ENCODE data around the gene RASGEF1B. TPM values are rescaled to one million over a fixed set of nuclear protein-coding genes. Genes with fewer than 3 reads are reported as not detected.

RASGEF1B gene
- total and polyA plus RNA-seq, 9 of the 15 experiments (the other 6 are each of a cell fraction or from before 2014, with no cell fraction given): 0.04 to 0.57 (median 0.22) TPM

- TF ChIP-seq SNIP1 (IDR thresholded peaks at IDR 0.05; ENCODE audit: low read depth) (no peak), HLTF (IDR thresholded peaks at IDR 0.05) (no peak), PCBP1 (IDR thresholded peaks at IDR 0.05; ENCODE audit: low read depth, low read length, poor library complexity, severe bottlenecking) (no peak), MEF2D (tag; conservative IDR thresholded peaks at IDR 0.05; ENCODE audit: low read depth) (0 out of 2 replicates have a peak, but pooled peaks have one; percentile 45)
These were observed 1.0 kb downstream of the RASGEF1B start (continued) for GRCh38 chr4:81470456-81471297.

DNA sequence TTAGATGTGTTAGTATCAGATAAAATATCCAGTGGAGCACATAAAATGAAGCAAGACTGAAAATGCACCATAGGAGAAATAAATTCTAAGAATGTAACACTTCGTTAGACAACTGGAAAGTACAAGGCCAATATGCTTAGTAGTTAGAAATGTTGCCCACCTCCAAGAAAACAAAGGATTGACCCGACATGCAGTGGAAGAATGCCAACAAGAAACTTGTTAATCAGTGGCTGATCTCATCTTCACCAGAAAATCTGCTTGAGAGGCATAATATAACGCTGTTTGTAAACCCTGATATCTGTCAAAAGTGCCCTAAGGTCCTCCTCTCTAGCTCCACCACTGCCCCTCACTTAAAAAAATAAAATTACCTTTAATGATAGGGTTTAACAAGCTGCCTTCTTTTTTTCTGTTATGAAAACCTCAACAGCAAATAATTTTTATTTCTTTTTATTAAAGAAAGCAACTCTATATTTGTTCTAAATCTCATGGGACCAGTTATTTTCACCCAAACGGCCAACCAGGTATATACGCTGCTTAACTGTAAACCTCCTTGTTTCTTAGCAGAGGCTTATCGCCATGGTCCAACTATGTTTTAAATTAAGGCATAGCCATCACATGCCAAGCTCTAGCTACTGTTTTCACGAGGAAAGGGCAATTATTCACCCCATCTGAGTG is 1.8 kb downstream of the RASGEF1B start:
- H3K9me3 ChIP-seq (replicated peaks; ENCODE audit: control insufficient read depth, insufficient read depth, low read depth, low read length): no peaks in the 10 kb centered on the region
- H3K27me3 ChIP-seq (ENCODE audit: control insufficient read depth in 2 of 2, insufficient read depth in 2 of 2, low read length in 2 of 2): peaks cover 19 to 24% of the 10 kb centered on the region in 2 experiments
- H3K36me3 ChIP-seq (ENCODE audit: control insufficient read depth, insufficient read depth, low read length): no peaks in the 10 kb centered on the region
- ChIA-PET POLR2A (interaction anchor here (0.8 kb wide), 1 partner anchor 362 kb away, joined by 5 read pairs; no protein-coding TSS in a partner anchor), CTCF (ENCODE audit: low intra/inter-chr PET ratio) (interaction anchor here (4.3 kb wide), 1 partner anchor 375 kb away, joined by 24 read pairs; no protein-coding TSS in a partner anchor)
- no peak overlapping the region; a peak in 1 of 4 replicates for H3K9ac ChIP-seq (ENCODE audit: insufficient read depth in 1 of 2, low read depth in 2 of 2, low read length in 2 of 2)
- no peak overlapping the region for H3K27ac ChIP-seq (ENCODE audit: extremely low read depth, low read depth, low read length)
- in situ Hi-C loops (cut with MboI): loop anchor here (5.0 to 10.0 kb wide), 2 partner anchors 372 to 735 kb away; no protein-coding TSS in a partner anchor
- BruUV-seq (replicated peaks): no TSS peak
- no peaks in the 10 kb centered on the region for H4K20me1 ChIP-seq (replicated peaks; ENCODE audit: control insufficient read depth, insufficient read depth, low read length)
- FAIRE-seq (no peak), DNase-seq (ENCODE audit: extremely low read depth in 1 of 4, low spot score in 3 of 4) (no peak), ATAC-seq (no peak)
- peak overlapping the region; percentile 78 for H3K4me2 ChIP-seq (ENCODE audit: insufficient read depth, low read length)
- intact Hi-C loops (cut with micrococcal nuclease): loop anchor here (5.0 kb wide), 2 partner anchors 447 to 797 kb away; no protein-coding TSS in a partner anchor
- H3K4me3 ChIP-seq: peak overlapping the region; percentile 64; the same call in 1 of the 2 replicates
- 7% methylated on average over 7 of the region's 7 CpGs for WGBS (ENCODE audit: insufficient coverage, low coverage, missing lambda C conversion rate)
- no peaks in the 10 kb centered on the region for H3K79me2 ChIP-seq (ENCODE audit: control insufficient read depth, insufficient read depth, low read length)
- peaks cover 19% of the 10 kb centered on the region in 2 experiments; a peak in 4 of 5 replicates for H3K4me1 ChIP-seq (replicated peaks in 1 of 2; ENCODE audit: control insufficient read depth in 2 of 2, insufficient read depth in 2 of 2, low read length in 2 of 2)
- TF ChIP-seq MAFF (IDR thresholded peaks at IDR 0.05; ENCODE audit: low read length) (no peak), CBX8 (IDR thresholded peaks at IDR 0.05; ENCODE audit: borderline replicate concordance, extremely low read depth, low read depth, low read length, poor library complexity, severe bottlenecking) (peak; percentile 17), RNF2 (IDR thresholded peaks at IDR 0.05) (no peak)
- TF ChIP-seq, protein P1, sequence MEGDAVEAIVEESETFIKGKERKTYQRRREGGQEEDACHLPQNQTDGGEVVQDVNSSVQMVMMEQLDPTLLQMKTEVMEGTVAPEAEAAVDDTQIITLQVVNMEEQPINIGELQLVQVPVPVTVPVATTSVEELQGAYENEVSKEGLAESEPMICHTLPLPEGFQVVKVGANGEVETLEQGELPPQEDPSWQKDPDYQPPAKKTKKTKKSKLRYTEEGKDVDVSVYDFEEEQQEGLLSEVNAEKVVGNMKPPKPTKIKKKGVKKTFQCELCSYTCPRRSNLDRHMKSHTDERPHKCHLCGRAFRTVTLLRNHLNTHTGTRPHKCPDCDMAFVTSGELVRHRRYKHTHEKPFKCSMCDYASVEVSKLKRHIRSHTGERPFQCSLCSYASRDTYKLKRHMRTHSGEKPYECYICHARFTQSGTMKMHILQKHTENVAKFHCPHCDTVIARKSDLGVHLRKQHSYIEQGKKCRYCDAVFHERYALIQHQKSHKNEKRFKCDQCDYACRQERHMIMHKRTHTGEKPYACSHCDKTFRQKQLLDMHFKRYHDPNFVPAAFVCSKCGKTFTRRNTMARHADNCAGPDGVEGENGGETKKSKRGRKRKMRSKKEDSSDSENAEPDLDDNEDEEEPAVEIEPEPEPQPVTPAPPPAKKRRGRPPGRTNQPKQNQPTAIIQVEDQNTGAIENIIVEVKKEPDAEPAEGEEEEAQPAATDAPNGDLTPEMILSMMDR (IDR thresholded peaks at IDR 0.05 in 2 of 3, conservative IDR thresholded peaks at IDR 0.05 in 1 of 3; ENCODE audit: insufficient read depth in 2 of 3, low read depth in 1 of 3, low read length in 3 of 3): no peak
- no peaks in the 10 kb centered on the region for H3K9me1 ChIP-seq (ENCODE audit: control insufficient read depth, insufficient read depth, low read length)
- peak overlapping the region; percentile 87; the same call in 1 of the 2 replicates for H2AFZ ChIP-seq (ENCODE audit: low read depth, low read length)

All from K562 (cell line).